HG02759 (cell line): ENCODE results near the gene EIF2B1.

Source experiments
- ATAC-seq: cut with Tn5 transposase; IDR thresholded peaks from one replicate; pipeline ENCODE4 v1.9.1; 2021; ENCODE audit warnings: mild to moderate bottlenecking, moderate library complexity; ENCODE audit not compliant: unreplicated experiment

EIF2B1 gene

DNA sequence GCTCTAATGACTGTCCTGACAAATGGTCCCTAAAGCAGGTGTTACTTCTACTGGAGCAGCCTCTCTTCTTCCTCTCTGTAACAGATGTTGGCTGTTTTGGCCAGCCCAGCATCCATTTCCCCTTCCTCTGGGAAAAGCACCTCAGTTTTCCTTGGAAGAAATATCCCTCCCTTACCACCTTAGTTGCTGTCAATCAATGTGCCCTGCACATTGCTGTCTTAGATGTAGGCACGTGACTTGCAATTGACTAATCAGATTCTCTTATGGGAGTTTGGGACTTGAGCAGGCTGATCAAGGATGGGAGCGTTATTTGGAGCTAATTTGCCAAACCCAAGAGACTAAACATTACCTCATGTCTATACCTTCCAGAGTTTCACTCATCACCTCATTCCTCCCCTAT, 61.1 kb downstream of the EIF2B1 start:
- ATAC-seq: no peak

DNA sequence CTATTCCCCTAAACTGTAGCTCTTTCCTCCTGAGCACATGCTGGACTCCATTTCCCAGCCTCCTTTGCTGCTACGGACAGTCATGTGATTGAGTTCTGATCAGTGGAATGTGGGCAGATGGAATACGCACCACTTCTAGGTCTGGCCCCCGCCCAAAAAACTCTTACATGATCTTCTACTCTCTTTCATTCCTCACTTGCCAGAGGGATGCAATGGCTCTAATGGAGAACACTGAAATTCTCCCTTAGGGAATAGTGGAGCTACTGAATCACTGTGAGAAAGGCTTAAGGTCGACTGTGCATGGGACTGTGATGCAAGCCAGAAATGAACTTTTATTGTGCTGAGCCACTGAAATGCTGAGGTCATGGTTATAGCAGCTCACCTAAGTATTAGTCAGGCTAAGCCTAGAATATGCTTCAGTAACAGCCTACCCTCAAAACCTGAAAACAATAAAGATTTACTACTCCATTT, 62.1 kb downstream of the EIF2B1 start:
- no peak for ATAC-seq
